ENCODE measurements around the gene IPPK. TPM values are rescaled to one million over a fixed set of nuclear protein-coding genes. Genes with fewer than 3 reads are reported as not detected.

Gene IPPK
- polyA plus RNA-seq, 1 experiment = 16.2 TPM

DNA sequence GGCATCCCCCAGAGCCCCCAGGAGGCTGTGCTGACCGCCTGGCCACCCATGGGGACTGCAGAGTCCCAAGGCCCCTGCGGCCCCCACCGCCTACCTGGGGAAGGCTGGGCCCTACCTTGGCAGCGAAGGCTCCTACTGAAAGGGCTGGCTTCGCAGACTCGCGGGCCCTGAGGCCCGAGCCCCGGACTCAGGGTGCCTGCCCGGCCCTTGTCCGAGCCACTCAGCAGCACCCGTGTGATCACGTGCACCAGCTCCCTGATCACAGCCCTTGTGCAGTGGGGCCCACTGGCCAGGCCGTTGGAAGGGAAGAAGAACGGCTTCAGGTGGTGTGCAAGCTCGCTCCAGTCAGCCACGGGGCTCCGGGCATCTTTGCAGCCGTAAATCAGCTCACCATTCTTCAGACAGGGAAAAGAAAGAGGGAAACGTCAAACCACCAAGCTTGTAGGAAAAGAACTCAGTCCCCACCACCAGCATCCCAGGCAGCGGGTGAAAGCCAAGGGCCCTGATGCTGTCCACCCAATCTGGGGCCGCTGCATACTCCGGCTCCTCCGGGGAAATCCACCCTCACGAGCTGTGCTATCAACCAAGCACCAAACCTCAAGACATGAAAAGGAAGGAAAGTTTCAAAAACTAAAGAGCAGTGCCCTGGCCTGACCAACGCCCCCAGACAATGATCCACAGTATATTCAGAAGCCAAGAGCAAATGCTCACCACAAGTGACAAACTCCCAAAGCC lies 31.9 kb downstream of the IPPK start:
- POLR2A ChIA-PET = no interaction called here
- TF ChIP-seq, protein P1, sequence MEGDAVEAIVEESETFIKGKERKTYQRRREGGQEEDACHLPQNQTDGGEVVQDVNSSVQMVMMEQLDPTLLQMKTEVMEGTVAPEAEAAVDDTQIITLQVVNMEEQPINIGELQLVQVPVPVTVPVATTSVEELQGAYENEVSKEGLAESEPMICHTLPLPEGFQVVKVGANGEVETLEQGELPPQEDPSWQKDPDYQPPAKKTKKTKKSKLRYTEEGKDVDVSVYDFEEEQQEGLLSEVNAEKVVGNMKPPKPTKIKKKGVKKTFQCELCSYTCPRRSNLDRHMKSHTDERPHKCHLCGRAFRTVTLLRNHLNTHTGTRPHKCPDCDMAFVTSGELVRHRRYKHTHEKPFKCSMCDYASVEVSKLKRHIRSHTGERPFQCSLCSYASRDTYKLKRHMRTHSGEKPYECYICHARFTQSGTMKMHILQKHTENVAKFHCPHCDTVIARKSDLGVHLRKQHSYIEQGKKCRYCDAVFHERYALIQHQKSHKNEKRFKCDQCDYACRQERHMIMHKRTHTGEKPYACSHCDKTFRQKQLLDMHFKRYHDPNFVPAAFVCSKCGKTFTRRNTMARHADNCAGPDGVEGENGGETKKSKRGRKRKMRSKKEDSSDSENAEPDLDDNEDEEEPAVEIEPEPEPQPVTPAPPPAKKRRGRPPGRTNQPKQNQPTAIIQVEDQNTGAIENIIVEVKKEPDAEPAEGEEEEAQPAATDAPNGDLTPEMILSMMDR (IDR thresholded peaks at IDR 0.05; ENCODE audit: insufficient read depth, low read depth, low read length) = no peak
- Histone ChIP-seq H3K4me3 (ENCODE audit: low read depth, low read length) (no peak overlapping the region), H3K36me3 (ENCODE audit: control insufficient read depth, insufficient read depth, low read length) (peaks cover 38% of the 10 kb centered on the region), H3K27me3 (ENCODE audit: control insufficient read depth, insufficient read depth, low read length) (no peaks in the 10 kb centered on the region)
- DNase-seq (ENCODE audit: low read depth) = no peak
- CTCF ChIA-PET = interaction anchor here (0.7 to 1.4 kb wide), 3 partner anchors 98 to 498 kb away, joined by 3 read pairs; no protein-coding TSS in a partner anchor

DNA sequence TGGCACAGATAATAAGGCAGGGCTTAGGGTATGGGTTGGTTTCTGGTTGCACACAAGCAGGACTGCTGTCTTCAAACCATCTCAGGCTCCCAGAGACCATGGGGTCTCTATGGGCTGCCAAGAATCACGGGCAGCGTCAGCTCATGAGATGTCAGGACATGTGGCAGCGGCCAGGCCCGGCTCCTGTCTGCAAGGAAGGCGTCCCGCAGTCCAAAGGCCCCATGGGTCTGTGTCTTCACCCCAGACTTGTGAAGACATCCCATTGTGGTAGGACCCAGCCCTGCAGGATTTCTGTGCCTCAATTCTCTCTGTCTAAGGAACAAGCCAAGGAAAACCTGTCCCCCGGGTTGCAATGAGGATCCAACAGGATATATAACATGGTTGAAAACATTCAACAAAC lies 32.6 kb downstream of the IPPK start:
- ChIA-PET POLR2A (no interaction called here), CTCF (interaction anchor here (1.2 kb wide), 1 partner anchor 497 kb away, joined by 3 read pairs; no protein-coding TSS in a partner anchor)
- TF ChIP-seq, protein P1 (IDR thresholded peaks at IDR 0.05; ENCODE audit: insufficient read depth, low read depth, low read length) = no peak
- Histone ChIP-seq H3K36me3 (ENCODE audit: control insufficient read depth, insufficient read depth, low read length) (peaks cover 31% of the 10 kb centered on the region), H3K4me3 (ENCODE audit: low read depth, low read length) (no peak overlapping the region), H3K27me3 (ENCODE audit: control insufficient read depth, insufficient read depth, low read length) (no peaks in the 10 kb centered on the region)
- no peak for DNase-seq (ENCODE audit: low read depth)

DNA sequence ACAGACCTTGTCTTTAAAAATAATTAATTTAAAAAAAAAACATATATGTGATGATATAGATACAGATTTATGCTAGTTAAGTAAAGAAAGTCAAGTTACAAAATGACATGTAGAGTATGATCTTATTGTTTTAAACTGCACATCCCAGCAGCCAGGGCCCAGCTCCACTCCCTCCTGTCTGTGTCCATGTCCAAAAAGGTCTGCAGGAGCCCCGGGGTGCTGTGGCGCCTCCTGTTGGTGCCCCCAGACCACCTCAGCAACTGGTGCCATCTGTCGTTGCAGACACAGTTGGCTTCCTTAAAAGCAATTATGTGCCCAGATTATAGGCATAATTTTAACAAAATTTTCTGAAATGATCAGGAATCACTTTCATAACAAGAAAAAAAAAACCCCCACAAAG lies 33.3 kb downstream of the IPPK start:
- POLR2A ChIA-PET = no interaction called here
- peaks cover 27% of the 10 kb centered on the region for H3K36me3 ChIP-seq (ENCODE audit: control insufficient read depth, insufficient read depth, low read length)
- DNase-seq (ENCODE audit: low read depth) = no peak
- TF ChIP-seq, protein P1 (IDR thresholded peaks at IDR 0.05; ENCODE audit: insufficient read depth, low read depth, low read length) = peak; percentile 20; the same call in 1 of the 2 replicates
- H3K4me3 ChIP-seq (ENCODE audit: low read depth, low read length) = no peak overlapping the region
- CTCF ChIA-PET = interaction anchor here (1.0 to 3.8 kb wide), 2 partner anchors 293 to 308 kb away, joined by 3 to 34 read pairs; no protein-coding TSS in a partner anchor
- no peaks in the 10 kb centered on the region for H3K27me3 ChIP-seq (ENCODE audit: control insufficient read depth, insufficient read depth, low read length)

DNA sequence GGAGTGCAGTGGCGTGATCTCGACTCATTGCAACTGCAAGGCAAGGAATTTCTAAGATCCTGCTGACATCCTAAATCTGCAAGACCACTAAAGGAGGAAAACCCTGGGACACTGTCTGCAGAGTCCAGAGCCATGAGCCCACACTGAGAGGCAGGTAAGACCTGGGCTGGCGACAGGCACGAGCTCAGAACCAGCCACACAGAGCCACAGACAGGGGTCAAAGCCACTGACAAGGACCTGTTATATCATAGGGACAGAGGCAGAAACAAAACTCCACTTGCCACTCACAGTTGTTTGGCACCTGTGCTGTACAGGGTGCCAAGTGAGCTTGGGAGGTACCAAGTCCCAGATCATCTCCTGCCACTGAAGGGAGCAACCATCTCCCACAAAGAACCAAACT lies 34.2 kb downstream of the IPPK start:
- TF ChIP-seq, protein P1 (IDR thresholded peaks at IDR 0.05; ENCODE audit: insufficient read depth, low read depth, low read length) = no peak
- H3K4me3 ChIP-seq (ENCODE audit: low read depth, low read length) = no peak overlapping the region
- ChIA-PET POLR2A (no interaction called here), CTCF (interaction anchor here (1.0 to 3.8 kb wide), 7 partner anchors 15 to 497 kb away, joined by 3 to 34 read pairs (median 15); partner anchors contain the start of genes CENPP and NOL8)
- no peak for DNase-seq (ENCODE audit: low read depth)
- H3K27me3 ChIP-seq (ENCODE audit: control insufficient read depth, insufficient read depth, low read length) = no peaks in the 10 kb centered on the region
- H3K36me3 ChIP-seq (ENCODE audit: control insufficient read depth, insufficient read depth, low read length) = peaks cover 23% of the 10 kb centered on the region

DNA sequence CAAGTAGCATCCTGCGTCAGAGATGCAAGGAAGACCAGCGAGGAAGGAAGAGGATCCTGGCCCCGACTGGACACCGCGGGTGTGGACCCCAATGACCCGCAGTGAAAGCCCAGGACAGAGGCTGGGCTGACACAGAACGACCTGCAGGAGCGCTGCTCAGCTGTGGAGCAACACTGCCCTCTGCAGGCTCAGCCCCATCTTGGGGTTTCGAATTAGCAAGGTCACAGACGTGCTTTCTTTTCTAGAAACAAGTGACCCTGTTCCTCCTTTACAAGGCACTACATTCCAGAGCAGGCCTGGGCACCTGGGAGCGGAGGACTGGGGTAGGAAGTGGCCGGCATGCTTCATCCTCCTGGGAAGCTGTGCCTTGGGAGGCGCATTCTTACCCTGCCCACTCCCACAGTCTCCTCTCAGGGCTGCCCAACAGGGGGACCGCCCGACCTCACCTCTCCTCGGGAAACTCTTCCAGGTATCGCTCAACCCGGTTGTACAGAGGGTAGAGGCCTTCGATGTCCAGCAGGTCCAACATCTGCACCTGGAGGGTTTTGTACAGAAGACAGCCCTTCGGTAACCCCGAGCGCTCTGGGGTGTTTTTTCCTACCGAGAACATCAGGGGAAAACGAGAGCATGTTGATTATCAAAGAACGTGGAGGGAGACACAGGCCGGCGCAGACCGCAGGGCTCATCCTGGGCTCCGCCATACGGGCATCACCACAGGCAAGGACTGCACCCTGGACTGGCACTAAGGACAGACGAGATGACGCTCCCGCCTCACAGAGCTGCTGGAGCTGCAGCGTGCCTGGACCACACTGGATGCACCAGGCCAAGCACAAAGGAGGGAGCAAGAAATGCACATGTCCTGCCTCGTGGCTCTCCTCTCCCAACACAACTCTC lies 35.0 kb downstream of the IPPK start:
- TF ChIP-seq, protein P1 (IDR thresholded peaks at IDR 0.05; ENCODE audit: insufficient read depth, low read depth, low read length) = peak; percentile 97
- Histone ChIP-seq H3K36me3 (ENCODE audit: control insufficient read depth, insufficient read depth, low read length) (peaks cover 20% of the 10 kb centered on the region), H3K27me3 (ENCODE audit: control insufficient read depth, insufficient read depth, low read length) (no peaks in the 10 kb centered on the region), H3K4me3 (ENCODE audit: low read depth, low read length) (no peak overlapping the region)
- ChIA-PET POLR2A (no interaction called here), CTCF (interaction anchor here (0.6 to 3.8 kb wide), 28 partner anchors 12 to 496 kb away, joined by 3 to 34 read pairs (median 4); partner anchors contain the start of genes CENPP and NOL8)
- no peak for DNase-seq (ENCODE audit: low read depth)

Data from BJ (cell line).